HG03066 (cell line): ENCODE measurements around the gene GOLGA8M.
"Not testable (repeated sequence)": the region's sequence is repeated elsewhere in the genome, so short reads cannot be mapped to it uniquely, and the experiment has no call there.

Experiments
- ATAC-seq: cut with Tn5 transposase; IDR thresholded peaks from one replicate; pipeline ENCODE4 v1.9.1; 2021; ENCODE audit warnings: low read depth; ENCODE audit not compliant: unreplicated experiment

GOLGA8M gene, protein sequence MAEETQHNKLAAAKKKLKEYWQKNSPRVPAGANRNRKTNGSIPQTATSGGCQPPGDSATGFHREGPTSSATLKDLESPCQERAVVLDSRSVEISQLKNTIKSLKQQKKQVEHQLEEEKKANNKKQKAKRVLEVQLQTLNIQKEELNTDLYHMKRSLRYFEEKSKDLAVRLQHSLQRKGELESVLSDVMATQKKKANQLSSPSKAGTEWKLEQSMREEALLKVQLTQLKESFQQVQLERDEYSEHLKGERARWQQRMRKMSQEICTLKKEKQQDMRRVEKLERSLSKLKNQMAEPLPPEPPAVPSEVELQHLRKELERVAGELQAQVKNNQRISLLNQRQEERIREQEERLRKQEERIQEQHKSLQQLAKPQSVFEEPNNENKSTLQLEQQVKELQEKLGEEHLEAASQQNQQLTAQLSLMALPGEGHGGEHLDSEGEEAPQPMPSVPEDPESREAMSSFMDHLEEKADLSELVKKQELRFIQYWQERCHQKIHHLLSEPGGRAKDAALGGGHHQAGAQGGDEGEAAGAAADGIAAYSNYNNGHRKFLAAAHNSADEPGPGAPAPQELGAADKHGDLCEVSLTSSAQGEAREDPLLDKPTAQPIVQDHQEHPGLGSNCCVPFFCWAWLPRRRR

DNA sequence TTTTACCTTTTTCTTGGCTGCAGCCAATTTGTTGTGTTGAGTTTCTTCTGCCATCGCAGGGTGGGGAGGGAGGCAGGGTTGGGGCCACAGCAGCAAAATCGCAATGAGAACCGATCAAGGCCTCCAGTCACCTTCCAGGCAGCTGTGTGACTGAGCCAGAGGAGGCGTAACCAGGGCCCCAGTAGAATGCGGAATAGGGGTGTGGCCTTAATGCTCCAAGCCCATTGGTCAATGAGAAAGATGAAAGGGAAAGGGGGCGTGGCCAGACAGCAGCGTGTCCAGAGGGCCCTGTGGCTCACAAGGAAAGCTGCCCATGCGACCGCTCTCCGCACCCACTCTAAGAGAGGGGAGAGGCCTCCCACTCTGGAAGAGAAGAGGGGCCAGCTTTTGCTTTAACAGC, at the start of gene GOLGA8M:
GOLGA8M (minus strand) TSS at position 152 of the 400 bp plus-strand sequence; CDS start at position 54, 98 bp downstream.
- not testable (repeated sequence) for ATAC-seq

DNA sequence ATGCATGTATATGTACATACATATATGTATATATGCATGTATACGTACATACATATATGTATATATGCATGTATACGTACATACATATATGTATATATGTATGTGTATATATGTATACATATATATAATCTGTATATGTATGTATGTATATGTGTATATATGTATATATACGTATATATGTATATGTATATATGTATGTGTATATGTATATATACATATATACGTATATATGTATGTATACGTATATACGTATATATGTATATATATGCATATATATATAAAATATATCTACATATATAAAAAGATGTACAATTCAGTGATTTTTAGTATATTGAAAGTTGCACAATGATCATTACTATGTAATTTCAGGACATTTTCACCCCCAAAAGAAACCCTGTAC, 30.7 kb upstream of the GOLGA8M start:
- not testable (repeated sequence) for ATAC-seq

DNA sequence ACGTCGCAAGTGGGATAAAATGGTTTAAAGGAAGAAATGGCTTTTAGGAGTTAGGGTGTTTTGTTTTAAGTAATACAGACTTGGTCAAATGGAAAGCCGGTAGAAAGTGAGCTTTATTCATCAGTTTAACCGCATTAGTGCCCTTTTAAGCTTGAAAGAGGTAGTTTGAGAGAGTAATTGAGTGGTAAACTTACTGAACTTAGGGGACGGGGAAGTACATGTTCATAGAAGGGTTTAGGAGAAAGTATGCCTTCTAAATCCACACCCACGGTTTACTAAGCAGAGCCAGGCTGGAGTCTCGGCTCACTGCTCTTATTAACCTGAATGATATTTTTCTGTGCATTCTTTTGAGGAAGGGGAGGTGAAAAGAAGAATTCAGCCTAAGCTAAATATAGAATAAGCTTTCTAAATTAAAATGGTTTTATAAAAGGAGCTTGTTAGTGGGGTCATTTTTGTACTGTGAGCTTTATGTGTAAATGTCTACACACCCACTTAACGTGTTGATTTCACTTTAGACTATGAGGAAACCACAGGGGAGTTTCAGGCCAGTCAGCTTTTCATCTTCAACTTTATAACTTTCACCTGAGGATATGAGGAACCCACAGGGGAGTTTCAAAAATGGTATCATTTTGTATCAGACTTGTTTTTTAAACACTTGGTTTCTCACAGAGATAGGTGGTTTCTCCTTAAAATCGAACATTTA, 26.5 kb upstream of the GOLGA8M start:
- ATAC-seq, result peak; percentile 53

DNA sequence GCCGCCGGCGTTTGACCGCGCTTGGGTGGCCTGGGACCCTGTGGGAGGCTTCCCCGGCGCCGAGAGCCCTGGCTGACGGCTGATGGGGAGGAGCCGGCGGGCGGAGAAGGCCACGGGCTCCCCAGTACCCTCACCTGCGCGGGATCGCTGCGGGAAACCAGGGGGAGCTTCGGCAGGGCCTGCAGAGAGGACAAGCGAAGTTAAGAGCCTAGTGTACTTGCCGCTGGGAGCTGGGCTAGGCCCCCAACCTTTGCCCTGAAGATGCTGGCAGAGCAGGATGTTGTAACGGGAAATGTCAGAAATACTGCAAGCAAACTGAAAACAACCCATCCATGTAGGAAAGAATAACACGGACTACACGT, 26.0 kb upstream of the GOLGA8M start:
- not testable (repeated sequence) for ATAC-seq

DNA sequence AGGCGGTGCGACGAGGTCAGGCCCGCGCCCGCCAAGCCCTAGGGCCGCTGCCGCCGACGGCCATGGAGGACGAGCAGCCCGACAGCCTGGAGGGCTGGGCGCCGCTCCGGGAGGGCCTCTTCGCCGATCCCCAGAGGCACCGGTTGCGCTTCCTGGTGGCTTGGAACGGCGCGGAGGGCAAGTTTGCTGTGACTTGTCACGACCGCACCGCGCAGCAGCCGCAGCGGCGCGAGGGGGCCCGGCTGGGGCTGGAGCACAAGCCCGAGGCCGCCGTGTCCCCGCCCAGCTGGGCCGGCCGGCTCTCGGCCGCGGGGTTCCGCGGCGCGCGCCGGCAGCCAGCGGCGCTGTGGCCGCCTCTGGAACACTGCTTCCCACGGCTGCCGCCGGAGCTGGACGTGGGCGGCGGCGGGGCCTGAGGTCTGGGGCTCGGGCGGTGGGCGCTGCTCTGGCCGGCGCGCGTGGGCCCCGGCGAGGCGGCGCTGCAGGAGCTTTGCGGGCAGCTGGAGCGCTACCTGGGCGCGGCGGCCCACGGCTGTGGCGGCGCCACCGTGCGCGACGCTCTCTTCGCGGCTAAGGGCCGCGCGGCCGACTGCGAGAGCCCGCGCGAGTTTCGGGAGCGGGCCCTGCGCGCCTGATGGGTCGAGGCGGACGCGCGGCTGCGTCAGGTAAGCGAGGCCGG, 25.4 kb upstream of the GOLGA8M start:
- peak; percentile 42 for ATAC-seq

DNA sequence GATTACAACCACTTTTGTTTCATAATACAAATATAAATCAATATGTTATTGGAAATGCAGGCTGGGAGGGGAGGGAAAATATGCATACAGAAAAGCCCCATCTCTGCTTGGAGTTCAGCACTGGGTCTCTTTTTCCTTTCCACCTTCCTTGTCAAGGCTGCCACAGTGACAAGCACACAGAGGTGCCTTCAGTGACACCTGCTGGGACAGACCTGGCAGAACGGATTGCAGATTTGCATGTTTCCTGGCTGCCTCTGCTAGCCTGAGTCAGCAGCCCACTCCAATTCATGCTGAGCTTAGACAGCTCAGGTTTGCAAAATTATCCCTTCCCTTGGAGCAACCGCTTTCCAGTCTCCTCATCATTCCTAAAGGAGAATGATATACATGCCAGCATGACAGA, 15.8 kb upstream of the GOLGA8M start:
- not testable (repeated sequence) for ATAC-seq

DNA sequence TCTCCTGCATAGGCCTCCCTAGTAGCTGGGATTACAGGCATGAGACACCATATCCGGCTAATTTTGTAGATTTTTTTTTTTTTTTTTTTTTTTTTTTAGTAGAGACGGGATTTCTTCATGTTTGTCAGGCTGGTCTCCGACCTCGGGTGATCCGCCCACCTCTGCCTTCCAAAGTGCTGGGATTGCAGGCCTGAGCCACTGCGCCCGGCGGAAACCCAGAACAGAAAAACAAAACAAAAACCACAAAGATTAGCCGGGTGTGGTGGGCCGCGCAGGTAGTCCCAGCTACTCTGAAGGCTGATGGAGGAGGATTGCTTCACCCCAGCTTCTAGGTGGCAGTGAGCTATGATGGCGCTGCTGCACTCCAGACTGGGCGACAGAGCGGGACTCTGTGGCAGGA, 14.8 kb upstream of the GOLGA8M start:
- ATAC-seq, result not testable (repeated sequence)

DNA sequence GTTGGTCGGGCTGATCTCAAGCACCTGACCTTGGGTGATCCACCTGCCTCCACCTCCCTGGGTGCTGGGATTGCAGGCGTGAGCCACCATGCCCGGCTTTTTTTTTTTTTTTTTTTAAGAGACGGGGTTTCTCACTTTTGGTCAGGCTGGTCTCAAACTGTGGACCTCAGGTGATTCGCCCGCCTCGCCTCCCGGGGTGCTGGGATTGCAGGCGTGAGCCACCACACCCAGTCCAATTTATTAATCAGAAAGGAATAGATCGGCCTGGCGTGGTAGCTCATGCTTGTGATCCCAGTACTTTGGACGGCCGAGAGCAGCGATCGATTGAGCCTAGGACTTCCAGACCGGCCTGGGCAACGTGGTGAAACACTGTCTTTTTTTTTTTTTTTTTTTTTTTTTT, 13.9 kb upstream of the GOLGA8M start:
- no peak for ATAC-seq

DNA sequence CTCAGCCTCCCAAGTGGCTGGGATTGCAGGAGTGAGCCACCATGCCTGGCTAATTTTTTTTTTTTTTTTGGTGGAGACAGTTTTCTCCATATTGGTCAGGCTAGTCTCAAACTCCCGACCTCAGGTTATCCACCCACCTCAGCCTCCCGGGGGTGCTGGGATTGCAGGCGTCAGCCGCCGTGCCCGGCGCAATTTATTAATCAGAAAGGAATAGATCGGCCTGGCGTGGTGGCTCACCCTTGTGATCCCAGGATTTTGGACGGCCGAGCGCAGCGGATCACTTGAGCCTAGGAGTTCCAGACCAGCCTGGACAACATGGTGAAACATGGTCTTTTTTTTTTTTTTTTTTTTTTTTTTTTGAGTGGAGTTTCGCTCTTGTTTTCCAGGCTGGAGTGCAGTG, 13.3 kb upstream of the GOLGA8M start:
- no peak for ATAC-seq

DNA sequence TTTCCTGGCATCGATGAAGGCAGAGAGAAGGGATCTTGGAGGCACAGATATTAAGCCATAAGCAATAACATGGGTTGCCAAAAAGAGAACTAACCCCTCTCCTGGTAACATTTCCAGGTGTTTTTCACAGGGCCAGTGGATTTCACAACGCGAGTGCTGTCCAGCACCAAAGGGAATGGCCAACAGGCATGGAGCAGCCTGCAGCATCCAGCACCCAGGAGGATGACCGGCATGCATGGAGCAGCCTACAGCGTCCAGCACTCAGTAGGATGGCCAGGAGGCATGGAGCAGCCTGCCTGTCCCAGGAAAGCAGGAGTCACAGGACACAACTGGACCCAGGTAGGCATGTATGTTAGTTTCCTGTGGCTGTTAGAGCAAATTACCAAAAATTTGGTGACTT, 11.8 kb upstream of the GOLGA8M start:
- not testable (repeated sequence) for ATAC-seq

DNA sequence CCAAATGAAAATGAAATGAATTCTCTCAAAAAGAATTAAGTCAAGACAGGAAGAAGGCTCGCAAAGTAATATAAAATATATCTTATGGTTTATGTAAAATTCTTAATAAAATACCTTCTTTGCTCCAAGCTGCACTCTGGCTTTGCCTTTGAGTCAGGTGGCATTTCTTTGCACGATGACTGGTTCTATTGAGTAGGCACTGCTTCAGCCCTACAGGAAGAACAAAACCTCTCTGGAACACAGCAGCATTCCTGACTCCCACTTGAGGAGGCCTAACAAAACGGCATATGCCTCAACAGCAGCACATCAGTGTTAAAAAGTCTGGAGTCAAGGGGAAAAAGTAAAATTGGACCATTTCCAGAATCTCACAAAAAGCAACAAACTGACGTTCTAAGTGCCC, 7.4 kb upstream of the GOLGA8M start:
- ATAC-seq, result not testable (repeated sequence)

DNA sequence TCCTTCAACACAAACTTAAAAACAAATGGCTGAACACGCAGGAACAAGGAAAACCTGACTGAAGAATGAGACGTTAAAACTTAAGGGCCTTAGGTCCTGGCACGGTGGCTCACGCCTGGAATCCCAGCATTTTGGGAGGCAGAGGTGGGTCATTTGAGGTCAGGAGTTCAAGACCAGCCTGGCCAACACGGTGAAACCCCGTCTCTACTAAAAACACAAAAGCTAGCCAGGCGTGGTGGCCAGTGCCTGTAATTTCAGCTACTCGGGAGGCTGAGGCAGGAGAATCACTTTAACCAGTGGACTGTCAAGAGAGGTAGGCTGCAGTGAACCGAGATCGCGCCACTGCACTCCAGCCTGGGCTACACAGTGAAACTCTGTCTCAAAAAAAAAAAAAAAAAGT, 6.4 kb upstream of the GOLGA8M start:
- not testable (repeated sequence) for ATAC-seq

DNA sequence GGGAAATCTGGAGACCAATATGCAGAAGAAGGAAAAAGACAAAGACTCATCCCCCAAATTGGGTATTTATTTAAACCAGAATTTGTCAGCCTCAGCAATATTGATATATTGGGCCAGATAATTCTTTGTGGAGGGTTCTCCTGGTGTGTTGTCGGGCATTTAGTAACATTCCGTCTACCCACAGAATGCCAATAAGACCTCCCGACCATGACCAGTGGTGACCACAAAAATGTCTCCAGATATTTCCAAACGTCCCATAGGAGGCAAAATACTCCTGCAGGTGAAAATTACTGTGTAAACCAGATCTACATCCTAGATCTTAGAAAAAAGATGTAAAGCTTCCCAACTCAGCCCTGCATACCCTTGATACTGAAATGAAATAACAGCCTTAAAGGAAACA, 2.0 kb upstream of the GOLGA8M start:
- not testable (repeated sequence) for ATAC-seq

DNA sequence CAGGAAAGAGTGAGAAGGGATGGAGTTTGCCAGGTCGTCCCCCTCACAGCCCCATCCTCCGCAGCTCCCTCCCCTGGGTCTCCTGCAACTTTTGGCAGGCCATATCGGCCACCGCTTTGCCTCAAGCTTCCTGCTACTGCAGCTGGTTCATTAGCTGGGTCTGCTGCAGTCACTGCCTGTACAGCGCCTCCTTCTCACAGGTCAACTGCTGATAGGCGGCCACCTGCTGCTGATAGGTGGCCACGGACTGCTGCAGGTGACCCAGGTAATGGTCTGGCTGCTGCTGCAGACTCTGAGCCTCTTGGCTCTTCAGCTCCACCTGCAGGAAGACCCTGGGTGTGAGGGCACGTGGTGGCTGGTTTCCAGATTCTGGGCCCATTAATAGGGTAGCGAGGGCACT, 8.3 kb downstream of the GOLGA8M start:
- not testable (repeated sequence) for ATAC-seq

DNA sequence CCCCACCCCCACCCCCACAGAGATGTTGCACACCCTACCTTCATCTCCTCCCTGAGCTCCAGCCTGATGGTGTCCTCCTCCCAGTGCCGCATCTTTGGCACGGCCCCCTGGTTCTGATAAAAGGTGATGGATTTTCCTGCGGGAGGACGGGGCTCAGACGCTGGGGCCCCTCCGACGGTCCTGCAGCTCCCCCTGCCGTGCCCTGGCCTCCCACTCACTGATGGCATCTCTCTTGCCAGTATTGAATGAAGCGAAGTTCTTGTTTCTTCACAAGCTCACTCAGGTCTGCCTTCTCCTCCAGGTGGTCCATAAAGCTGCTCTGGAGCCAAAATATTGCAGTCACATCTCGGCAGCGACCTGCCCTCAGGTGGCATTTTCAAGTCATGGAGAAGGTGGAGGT, 9.8 kb downstream of the GOLGA8M start:
- ATAC-seq, result not testable (repeated sequence)

DNA sequence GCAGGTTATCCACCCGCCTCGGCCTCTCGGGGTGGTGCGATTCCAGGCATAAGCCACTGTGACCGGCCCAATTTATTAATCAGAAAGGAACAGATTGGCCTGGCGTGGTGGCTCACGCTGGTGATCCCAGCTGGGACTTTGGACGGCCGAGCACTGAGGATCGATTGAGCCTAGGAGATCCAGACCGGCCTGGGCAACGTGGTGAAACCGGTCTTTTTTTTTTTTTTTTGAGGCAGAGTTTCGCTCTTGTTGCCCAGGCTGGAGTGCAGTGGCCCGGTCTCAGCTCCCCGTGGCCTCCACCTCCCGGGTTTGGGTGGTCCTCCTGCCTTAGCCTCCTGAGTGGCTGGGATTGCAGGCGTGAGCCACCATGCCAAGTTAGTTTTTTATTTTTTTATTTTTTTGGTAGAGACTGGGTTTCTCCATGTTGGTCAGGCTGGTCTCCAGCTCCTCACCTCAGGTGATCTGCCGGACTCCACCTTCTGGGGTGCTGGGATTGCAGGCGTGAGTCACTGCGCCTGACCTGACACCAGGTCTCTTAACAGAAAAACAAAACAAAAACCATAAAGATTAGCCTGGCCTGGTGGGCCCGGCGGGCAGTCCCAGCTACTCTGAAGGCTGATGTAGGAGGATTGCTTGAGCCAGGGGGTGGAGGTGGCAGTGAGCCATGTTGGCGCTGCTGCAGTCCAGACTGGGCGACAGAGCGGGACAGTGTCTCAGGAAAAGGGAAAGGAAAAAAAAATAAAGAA, 18.0 kb downstream of the GOLGA8M start:
- not testable (repeated sequence) for ATAC-seq

DNA sequence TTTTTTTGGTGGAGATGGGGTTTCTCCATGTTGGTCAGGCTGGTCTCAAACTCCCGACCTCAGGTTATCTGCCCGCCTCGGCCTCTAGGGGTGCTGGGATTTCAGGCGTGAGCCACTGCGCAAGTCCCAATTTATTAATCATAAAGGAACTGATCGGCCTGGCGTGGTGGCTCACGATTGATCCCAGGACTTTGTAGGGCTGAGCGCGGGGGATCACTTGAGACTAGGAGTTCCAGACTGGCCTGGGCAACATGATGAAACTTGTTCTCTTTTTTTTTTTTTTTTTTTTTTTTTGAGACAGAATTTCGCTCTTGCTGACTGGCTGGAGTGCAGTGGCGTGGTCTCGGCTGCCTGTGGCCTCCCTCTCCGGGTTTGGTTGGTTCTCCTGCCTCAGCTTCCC, 19.2 kb downstream of the GOLGA8M start:
- ATAC-seq, result not testable (repeated sequence)

DNA sequence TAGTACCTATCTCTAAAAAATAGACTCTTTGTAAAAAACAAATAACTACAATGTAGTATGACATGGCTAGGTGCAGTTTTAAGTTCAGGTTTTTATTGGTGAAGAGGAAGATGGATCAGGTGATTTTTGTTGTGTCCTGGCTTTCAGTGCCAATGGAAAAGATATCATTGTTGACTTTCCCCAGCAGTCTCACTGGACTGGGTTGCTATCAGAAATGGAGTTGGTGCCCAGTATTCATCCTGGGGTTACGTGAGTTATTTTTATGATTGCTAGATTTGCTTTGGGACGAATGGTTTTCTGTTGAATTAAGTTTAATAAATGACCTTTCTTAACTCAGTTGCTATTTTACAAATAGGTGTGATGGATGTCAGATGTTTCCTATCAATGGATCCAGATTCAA, 38.7 kb downstream of the GOLGA8M start:
- ATAC-seq, result not testable (repeated sequence)

DNA sequence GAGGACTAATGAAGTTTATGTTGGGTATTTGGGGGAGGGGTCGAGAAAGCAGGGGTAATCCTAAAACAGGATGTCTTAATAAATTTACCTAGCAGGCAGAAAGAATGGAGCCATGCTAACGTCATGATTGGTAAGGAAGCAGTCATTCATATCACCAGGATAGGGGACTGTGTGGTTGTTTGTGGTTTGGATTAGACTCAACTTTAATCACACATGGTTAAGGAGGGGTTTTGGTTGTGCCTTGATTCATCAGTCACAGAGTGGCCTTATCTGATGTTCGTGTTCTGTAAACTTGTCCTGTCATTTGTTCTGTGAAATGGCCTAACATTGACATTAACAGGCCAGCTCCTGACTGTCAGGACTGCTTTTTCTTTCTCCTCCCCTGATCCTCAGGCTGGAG, 40.1 kb downstream of the GOLGA8M start:
- not testable (repeated sequence) for ATAC-seq

DNA sequence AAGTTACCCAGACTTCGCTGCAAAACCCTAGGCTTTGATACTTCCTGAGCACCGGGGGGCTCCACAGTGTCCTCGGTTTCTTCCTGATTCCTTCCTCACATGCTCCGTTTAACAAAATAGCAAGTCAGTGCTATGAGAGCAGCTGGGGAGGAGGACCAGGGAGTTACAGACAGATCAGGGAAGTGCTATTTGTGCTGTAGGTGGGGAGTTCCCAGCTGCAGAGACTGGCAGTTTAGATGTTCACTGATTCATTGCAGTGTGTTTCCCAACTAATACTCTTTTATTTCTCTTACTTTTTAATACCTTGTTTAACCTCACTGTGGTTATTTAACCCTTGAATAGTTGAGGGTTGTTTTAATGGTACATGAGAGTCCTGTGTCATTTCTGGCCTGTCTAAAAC, 45.8 kb downstream of the GOLGA8M start:
- not testable (repeated sequence) for ATAC-seq
